GM19468 (cell line): Measurements from ENCODE around the gene ZNF22.

Experiments
- ATAC-seq: cut with Tn5 transposase; IDR thresholded peaks from one replicate; pipeline ENCODE4 v1.9.1; 2021; ENCODE audit warnings: mild to moderate bottlenecking, moderate library complexity, moderate number of reproducible peaks; ENCODE audit not compliant: unreplicated experiment; ENCODE audit errors: extremely low read depth

Gene ZNF22

GRCh38 chr10:44975431-44976331, 25.0 kb upstream of the ZNF22 start:
- ATAC-seq, result no peak

GRCh38 chr10:44976352-44977198, 24.1 kb upstream of the ZNF22 start:
- ATAC-seq, result no peak

- no peak for ATAC-seq
Observed at GRCh38 chr10:44977287-44978212, 23.2 kb upstream of the ZNF22 start.

GRCh38 chr10:44978213-44978569, 22.5 kb upstream of the ZNF22 start:
- no peak for ATAC-seq

- ATAC-seq, result no peak
Observed at GRCh38 chr10:44978570-44979280, 22.0 kb upstream of the ZNF22 start, which contains the start of gene DEPP1. TSS of gene DEPP1 (minus strand) at chr10:44978809. CDS start at chr10:44978030, 779 bp downstream.

- no peak for ATAC-seq
Observed at GRCh38 chr10:44979281-44980191, 21.2 kb upstream of the ZNF22 start.

GRCh38 chr10:44980309-44981171, 20.2 kb upstream of the ZNF22 start:
- ATAC-seq, result no peak

GRCh38 chr10:44981172-44982113, 19.3 kb upstream of the ZNF22 start:
- ATAC-seq, result peak; percentile 57

- ATAC-seq, result no peak
Observed at GRCh38 chr10:44982114-44982460, 18.6 kb upstream of the ZNF22 start.

- ATAC-seq, result no peak
Observed at GRCh38 chr10:44982496-44982895, 18.2 kb upstream of the ZNF22 start.

- no peak for ATAC-seq
Observed at GRCh38 chr10:44983066-44983894, 17.4 kb upstream of the ZNF22 start.

- ATAC-seq, result no peak
Observed at GRCh38 chr10:44983895-44984278, 16.8 kb upstream of the ZNF22 start.

GRCh38 chr10:44984671-44985101, 16.0 kb upstream of the ZNF22 start:
- no peak for ATAC-seq

- no peak for ATAC-seq
Observed at GRCh38 chr10:44985175-44985681, 15.5 kb upstream of the ZNF22 start.

GRCh38 chr10:44986179-44986578, 14.5 kb upstream of the ZNF22 start:
- ATAC-seq, result no peak
